ENCODE data around the gene FAM89B. TPM values are rescaled to one million over a fixed set of nuclear protein-coding genes. Genes with fewer than 3 reads are reported as not detected.
A peak's percentile ranks its signal among the peaks of the same experiment; 100 is the strongest.

Gene FAM89B
- total RNA-seq, 1 experiment from 2014 or later, result 102 TPM

DNA sequence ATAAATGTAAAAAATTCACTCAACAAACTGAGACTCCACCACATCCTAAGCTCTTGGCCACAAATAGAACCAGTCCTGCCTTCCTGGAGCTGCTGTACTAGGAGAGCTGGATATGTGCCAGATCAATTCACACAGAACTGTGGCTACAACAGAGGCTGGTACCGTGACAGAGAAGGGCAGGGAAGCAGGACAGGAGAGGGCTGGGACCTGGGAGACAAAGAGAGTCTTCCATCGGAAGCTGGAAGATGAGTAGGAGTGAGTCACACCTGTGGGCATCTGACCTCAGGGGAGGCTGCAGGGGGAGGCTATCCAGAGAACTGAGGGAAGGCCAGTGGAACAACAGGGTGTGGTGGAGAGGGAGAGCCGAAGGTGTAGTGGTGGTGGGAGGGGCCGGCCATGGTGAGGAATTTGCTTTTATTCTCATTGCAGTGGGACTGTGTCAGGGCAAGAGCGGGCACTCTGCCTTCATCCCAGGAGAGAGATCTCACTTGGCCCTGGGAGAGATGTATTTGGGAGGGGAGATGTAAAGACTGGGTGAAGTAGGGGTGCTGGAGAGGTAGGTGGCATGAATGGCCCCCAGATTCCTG lies 12.3 kb upstream of the FAM89B start:
- intact Hi-C loops (cut with micrococcal nuclease; ENCODE audit: unreplicated experiment), result loop anchor here (10.0 kb wide), 1 partner anchor 295 kb away; the partner anchor contains the start of gene CFL1
- Histone ChIP-seq H3K9me3 (ENCODE audit: control insufficient read depth, insufficient read depth, low read depth, low read length) (no peaks in the 10 kb centered on the region), H3K27me3 (ENCODE audit: control insufficient read depth, insufficient read depth, low read length) (no peaks in the 10 kb centered on the region), H3K4me1 (ENCODE audit: control insufficient read depth, insufficient read depth, low read length) (peaks cover 53% of the 10 kb centered on the region), H3K36me3 (ENCODE audit: control insufficient read depth, insufficient read depth, low read length) (no peaks in the 10 kb centered on the region), H3K4me3 (ENCODE audit: low read depth in 2 of 2, low read length in 2 of 2) (peak overlapping the region in 1 of 2 experiments; percentile 5; a peak in 1 of 4 replicates), H3K27ac (ENCODE audit: low read length) (peak overlapping the region; percentile 90)
- ATAC-seq (peak; percentile 31), DNase-seq (ENCODE audit: low read depth, low spot score) (no peak)
- in situ Hi-C loops (cut with HindIII; ENCODE audit: low pct_unique_long_range_greater_than_20kb, low sequenced_read_pairs), result no loop called here
- no peak for TF ChIP-seq REST (IDR thresholded peaks at IDR 0.05; ENCODE audit: insufficient read depth in 1 of 2, low read depth in 2 of 2, low read length in 1 of 2)
- no peak for TF ChIP-seq POLR2AphosphoS5 (IDR thresholded peaks at IDR 0.05; ENCODE audit: low read depth, low read length)
- TF ChIP-seq, protein P1, sequence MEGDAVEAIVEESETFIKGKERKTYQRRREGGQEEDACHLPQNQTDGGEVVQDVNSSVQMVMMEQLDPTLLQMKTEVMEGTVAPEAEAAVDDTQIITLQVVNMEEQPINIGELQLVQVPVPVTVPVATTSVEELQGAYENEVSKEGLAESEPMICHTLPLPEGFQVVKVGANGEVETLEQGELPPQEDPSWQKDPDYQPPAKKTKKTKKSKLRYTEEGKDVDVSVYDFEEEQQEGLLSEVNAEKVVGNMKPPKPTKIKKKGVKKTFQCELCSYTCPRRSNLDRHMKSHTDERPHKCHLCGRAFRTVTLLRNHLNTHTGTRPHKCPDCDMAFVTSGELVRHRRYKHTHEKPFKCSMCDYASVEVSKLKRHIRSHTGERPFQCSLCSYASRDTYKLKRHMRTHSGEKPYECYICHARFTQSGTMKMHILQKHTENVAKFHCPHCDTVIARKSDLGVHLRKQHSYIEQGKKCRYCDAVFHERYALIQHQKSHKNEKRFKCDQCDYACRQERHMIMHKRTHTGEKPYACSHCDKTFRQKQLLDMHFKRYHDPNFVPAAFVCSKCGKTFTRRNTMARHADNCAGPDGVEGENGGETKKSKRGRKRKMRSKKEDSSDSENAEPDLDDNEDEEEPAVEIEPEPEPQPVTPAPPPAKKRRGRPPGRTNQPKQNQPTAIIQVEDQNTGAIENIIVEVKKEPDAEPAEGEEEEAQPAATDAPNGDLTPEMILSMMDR (IDR thresholded peaks at IDR 0.05), result no peak
- no peak for TF ChIP-seq SIN3A (IDR thresholded peaks at IDR 0.05; ENCODE audit: borderline replicate concordance, insufficient read depth, low read depth, low read length)
- TF ChIP-seq TCF7L2 (IDR thresholded peaks at IDR 0.05; ENCODE audit: low read depth, low read length), result no peak
- no TSS peak for BruUV-seq (replicated peaks)
- POLR2A ChIA-PET, result interaction anchor here (1.2 to 1.3 kb wide), 2 partner anchors 10 to 53 kb away, joined by 3 to 6 read pairs; partner anchors contain the start of gene ZNRD2
- CTCF ChIA-PET, result interaction anchor here (0.6 to 3.1 kb wide), 3 partner anchors 11 to 98 kb away, joined by 3 to 15 read pairs (median 4); partner anchors contain the start of genes FAM89B and ZNRD2

DNA sequence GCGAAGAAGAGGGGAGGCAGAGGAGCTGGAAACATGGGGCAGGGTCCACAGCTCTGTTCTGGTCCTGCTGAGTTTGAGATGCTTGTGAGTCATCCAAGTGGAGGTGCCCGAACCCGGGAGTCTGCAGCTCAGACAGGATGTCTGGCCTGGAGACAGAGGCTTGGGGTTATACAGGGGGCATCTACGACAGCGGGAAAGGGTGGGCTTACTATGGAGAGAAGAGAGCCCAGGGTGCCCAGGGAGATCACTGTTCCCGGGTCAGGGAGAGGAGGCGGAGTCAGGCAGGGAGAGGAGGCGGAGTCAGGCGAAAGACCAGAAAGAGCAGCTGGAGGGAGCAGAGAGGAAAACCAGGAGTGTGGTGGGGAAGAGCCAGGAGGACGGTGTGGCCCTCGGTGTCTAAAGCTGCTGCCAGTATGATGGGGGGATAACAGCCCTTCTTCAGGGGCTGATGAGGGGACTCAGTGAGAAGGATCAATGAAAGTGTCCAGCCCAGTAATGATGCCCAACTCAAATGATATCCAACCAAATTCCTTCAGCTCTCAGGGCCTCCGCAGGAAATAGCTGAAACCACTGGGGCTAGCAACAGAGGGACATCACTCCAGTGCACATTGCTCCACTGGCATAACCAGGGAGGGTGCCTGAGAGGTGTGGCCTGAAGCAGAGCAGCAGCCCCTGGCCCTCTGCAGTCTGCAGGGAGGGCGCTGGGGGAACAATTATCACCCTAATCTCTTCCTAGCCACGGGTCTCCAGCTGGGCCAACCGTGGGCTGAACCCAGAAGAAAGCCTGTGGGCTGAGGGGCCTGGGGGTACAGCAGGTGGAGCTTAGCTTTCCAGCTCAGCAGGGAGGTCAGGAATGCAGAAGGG lies 11.6 kb upstream of the FAM89B start:
- intact Hi-C loops (cut with micrococcal nuclease; ENCODE audit: unreplicated experiment), result no loop called here
- TF ChIP-seq POLR2AphosphoS5 (IDR thresholded peaks at IDR 0.05; ENCODE audit: low read depth, low read length) (no peak), SIN3A (IDR thresholded peaks at IDR 0.05; ENCODE audit: borderline replicate concordance, insufficient read depth, low read depth, low read length) (no peak), REST (IDR thresholded peaks at IDR 0.05; ENCODE audit: insufficient read depth in 1 of 2, low read depth in 2 of 2, low read length in 1 of 2) (no peak)
- ChIA-PET POLR2A (interaction anchor here (1.2 to 1.3 kb wide), 2 partner anchors 9 to 53 kb away, joined by 3 to 6 read pairs; partner anchors contain the start of gene ZNRD2), CTCF (interaction anchor here (0.7 to 3.1 kb wide), 3 partner anchors 10 to 100 kb away, joined by 3 to 15 read pairs (median 10); partner anchors contain the start of genes FAM89B and ZNRD2)
- H3K36me3 ChIP-seq (ENCODE audit: control insufficient read depth, insufficient read depth, low read length), result no peaks in the 10 kb centered on the region
- H3K4me1 ChIP-seq (ENCODE audit: control insufficient read depth, insufficient read depth, low read length), result peaks cover 46% of the 10 kb centered on the region
- H3K9me3 ChIP-seq (ENCODE audit: control insufficient read depth, insufficient read depth, low read depth, low read length), result no peaks in the 10 kb centered on the region
- DNase-seq (ENCODE audit: low read depth, low spot score) (no peak), ATAC-seq (peak; percentile 37)
- H3K4me3 ChIP-seq (ENCODE audit: low read depth in 2 of 2, low read length in 2 of 2), result peak overlapping the region in 1 of 2 experiments; percentile 5; a peak in 1 of 4 replicates
- no TSS peak for BruUV-seq (replicated peaks)
- in situ Hi-C loops (cut with HindIII; ENCODE audit: low pct_unique_long_range_greater_than_20kb, low sequenced_read_pairs), result no loop called here
- H3K27ac ChIP-seq (ENCODE audit: low read length), result peak overlapping the region; percentile 90
- H3K27me3 ChIP-seq (ENCODE audit: control insufficient read depth, insufficient read depth, low read length), result no peaks in the 10 kb centered on the region
